Sigmoid colon (tissue), 4 donors: ENCODE measurements around the gene SOBP.

Source experiments
- POLR2A ChIP-seq, 2 donors: fragments of 450-650 bp; IDR thresholded peaks; one replicate each; pipeline ENCODE4 v1.6.1; 2016; ENCODE audit warnings: antibody characterized with exemption in 2 of 2, mild to moderate bottlenecking in 2 of 2, moderate library complexity in 2 of 2
- POLR2AphosphoS5 ChIP-seq, 4 donors: sonication (generic); formaldehyde crosslinking; IDR thresholded peaks; one replicate each; pipeline ENCODE4 v1.6.1; 2017; ENCODE audit warnings: antibody characterized with exemption in 4 of 4
- TF ChIP-seq, protein P1 (sequence below), 4 experiments: fragments of 450-650 bp in 3 of 4; fragments of 200-600 bp in 1 of 4; IDR thresholded peaks; one replicate each; pipeline ENCODE4 v1.5.1; 2016 to 2019; ENCODE audit warnings: antibody characterized with exemption in 4 of 4, mild to moderate bottlenecking in 3 of 4, moderate library complexity in 2 of 4

DNA sequence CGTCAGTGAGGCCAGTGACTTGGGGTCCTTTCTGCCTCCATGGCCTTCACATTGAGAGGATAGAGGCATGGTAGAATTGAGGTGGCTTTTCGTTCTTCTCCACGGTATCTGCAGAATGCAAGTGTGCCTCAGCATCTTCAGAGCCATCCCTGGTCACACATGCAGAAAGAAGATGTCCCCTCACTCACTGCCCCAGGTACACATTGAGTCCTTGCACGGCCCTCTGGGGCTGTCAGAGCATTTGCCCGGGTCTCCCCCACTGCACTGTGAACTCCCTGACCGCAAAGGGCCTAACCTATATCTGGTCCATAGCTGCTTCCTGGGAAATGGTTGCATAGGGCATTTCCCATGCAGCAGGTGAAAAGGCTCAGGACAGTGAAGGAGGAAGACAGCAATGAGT, 218.5 kb downstream of the SOBP start:
- TF ChIP-seq, protein P1, sequence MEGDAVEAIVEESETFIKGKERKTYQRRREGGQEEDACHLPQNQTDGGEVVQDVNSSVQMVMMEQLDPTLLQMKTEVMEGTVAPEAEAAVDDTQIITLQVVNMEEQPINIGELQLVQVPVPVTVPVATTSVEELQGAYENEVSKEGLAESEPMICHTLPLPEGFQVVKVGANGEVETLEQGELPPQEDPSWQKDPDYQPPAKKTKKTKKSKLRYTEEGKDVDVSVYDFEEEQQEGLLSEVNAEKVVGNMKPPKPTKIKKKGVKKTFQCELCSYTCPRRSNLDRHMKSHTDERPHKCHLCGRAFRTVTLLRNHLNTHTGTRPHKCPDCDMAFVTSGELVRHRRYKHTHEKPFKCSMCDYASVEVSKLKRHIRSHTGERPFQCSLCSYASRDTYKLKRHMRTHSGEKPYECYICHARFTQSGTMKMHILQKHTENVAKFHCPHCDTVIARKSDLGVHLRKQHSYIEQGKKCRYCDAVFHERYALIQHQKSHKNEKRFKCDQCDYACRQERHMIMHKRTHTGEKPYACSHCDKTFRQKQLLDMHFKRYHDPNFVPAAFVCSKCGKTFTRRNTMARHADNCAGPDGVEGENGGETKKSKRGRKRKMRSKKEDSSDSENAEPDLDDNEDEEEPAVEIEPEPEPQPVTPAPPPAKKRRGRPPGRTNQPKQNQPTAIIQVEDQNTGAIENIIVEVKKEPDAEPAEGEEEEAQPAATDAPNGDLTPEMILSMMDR (IDR thresholded peaks at IDR 0.05), result no peak
- TF ChIP-seq POLR2A (IDR thresholded peaks at IDR 0.05) (no peak), POLR2AphosphoS5 (IDR thresholded peaks at IDR 0.05) (no peak)
